K562 (cell line): ENCODE measurements around the gene CERS6. TPM values are rescaled to one million over a fixed set of nuclear protein-coding genes. Genes with fewer than 3 reads are reported as not detected.
A peak's percentile ranks its signal among the peaks of the same experiment; 100 is the strongest.

ENCODE experiments used
- ARHGAP35 ChIP-seq: fragments of 450-650 bp; IDR thresholded peaks from 2 replicates; pipeline ENCODE4 v1.6.1; 2018; ENCODE audit not compliant: partially characterized antibody
- ATF1 ChIP-seq, 2 experiments: fragments of 450-650 bp in 1 of 2; IDR thresholded peaks; 2 replicates each; pipeline ENCODE4 v1.6.1; 2016; ENCODE audit warnings: missing compliant biosample characterization in 1 of 2, missing genetic modification characterization in 1 of 2
- ZNF589 ChIP-seq: fragments of 200-800 bp; sonication (Bioruptor generic); IDR thresholded peaks from 2 replicates; pipeline ENCODE4 v1.6.1; 2016; ENCODE audit warnings: low read depth, missing genetic modification characterization, missing compliant biosample characterization
- ZNF592 ChIP-seq: fragments of 450-650 bp; IDR thresholded peaks from 2 replicates; pipeline ENCODE4 v1.6.1; 2017; ENCODE audit warnings: antibody characterized with exemption, mild to moderate bottlenecking
- ZSCAN32 ChIP-seq: fragments of 450-650 bp; formaldehyde crosslinking; IDR thresholded peaks from 2 replicates; pipeline ENCODE4 v1.4.0; 2020; ENCODE audit warnings: mild to moderate bottlenecking, moderate library complexity
- polyA plus RNA-seq, 8 experiments: library from polyadenylated mRNA; depleted of rRNA in 4 of 8; stranded (reverse) in 5 of 8; unstranded in 3 of 8; fragments of >200 nt; fragmentation: Nextera tagmentation in 2 of 8; fragmentation: Illumina TruSeq in 1 of 8; extraction: Ambion mirVana in 2 of 8; extraction: Trizol in 1 of 8; gene quantifications; 2 replicates each; pipeline versions ENCODE4 v1.2.1 to v1.2.3, GENCODE V29; 2011 to 2014; ENCODE audit warnings: inconsistent platforms in 1 of 8, missing spikeins in 1 of 8
- total RNA-seq, 7 experiments: library from RNA; depleted of rRNA in 6 of 7; stranded (reverse); fragments of >200 nt in 6 of 7; fragmentation: Illumina TruSeq in 2 of 7; extraction: Trizol in 2 of 7; gene quantifications; 2 replicates each; pipeline versions ENCODE4 v1.2.1 to v1.2.3, GENCODE V29; 2011 to 2021; ENCODE audit warnings: low replicate concordance in 1 of 7
- TF ChIP-seq, protein P1 (sequence below): fragments of 450-650 bp; IDR thresholded peaks from 2 replicates; pipeline ENCODE4 v1.6.1; 2016; ENCODE audit warnings: mild to moderate bottlenecking, moderate library complexity
- TF ChIP-seq, protein P2 (sequence below): sonication (generic); formaldehyde crosslinking; IDR thresholded peaks from 2 replicates; pipeline ENCODE4 v1.8.0; 2023; ENCODE audit warnings: mild to moderate bottlenecking, missing genetic modification reagents

CERS6 gene
- total and polyA plus RNA-seq, 9 of the 15 experiments (the other 6 are each of a cell fraction or from before 2014, with no cell fraction given) = 1.6 to 13.6 (median 11.4) TPM

GRCh38 chr2:168796090-168796577, 340.1 kb downstream of the CERS6 start (continued):
- TF ChIP-seq ZNF592 (peak; percentile 83), ZNF589 (peak; percentile 75; the same call in 1 of the 2 replicates), ARHGAP35 (no peak), ZSCAN32 (CRISPR knock-in tag) (0 out of 2 replicates have a peak, but pooled peaks have one; percentile 14), ATF1 (CRISPR knock-in tag; IDR thresholded peaks at IDR 0.05) (no peak), ATF1 (tag; IDR thresholded peaks at IDR 0.05) (0 out of 2 replicates have a peak, but pooled peaks have one; percentile 47)
- TF ChIP-seq, protein P1, sequence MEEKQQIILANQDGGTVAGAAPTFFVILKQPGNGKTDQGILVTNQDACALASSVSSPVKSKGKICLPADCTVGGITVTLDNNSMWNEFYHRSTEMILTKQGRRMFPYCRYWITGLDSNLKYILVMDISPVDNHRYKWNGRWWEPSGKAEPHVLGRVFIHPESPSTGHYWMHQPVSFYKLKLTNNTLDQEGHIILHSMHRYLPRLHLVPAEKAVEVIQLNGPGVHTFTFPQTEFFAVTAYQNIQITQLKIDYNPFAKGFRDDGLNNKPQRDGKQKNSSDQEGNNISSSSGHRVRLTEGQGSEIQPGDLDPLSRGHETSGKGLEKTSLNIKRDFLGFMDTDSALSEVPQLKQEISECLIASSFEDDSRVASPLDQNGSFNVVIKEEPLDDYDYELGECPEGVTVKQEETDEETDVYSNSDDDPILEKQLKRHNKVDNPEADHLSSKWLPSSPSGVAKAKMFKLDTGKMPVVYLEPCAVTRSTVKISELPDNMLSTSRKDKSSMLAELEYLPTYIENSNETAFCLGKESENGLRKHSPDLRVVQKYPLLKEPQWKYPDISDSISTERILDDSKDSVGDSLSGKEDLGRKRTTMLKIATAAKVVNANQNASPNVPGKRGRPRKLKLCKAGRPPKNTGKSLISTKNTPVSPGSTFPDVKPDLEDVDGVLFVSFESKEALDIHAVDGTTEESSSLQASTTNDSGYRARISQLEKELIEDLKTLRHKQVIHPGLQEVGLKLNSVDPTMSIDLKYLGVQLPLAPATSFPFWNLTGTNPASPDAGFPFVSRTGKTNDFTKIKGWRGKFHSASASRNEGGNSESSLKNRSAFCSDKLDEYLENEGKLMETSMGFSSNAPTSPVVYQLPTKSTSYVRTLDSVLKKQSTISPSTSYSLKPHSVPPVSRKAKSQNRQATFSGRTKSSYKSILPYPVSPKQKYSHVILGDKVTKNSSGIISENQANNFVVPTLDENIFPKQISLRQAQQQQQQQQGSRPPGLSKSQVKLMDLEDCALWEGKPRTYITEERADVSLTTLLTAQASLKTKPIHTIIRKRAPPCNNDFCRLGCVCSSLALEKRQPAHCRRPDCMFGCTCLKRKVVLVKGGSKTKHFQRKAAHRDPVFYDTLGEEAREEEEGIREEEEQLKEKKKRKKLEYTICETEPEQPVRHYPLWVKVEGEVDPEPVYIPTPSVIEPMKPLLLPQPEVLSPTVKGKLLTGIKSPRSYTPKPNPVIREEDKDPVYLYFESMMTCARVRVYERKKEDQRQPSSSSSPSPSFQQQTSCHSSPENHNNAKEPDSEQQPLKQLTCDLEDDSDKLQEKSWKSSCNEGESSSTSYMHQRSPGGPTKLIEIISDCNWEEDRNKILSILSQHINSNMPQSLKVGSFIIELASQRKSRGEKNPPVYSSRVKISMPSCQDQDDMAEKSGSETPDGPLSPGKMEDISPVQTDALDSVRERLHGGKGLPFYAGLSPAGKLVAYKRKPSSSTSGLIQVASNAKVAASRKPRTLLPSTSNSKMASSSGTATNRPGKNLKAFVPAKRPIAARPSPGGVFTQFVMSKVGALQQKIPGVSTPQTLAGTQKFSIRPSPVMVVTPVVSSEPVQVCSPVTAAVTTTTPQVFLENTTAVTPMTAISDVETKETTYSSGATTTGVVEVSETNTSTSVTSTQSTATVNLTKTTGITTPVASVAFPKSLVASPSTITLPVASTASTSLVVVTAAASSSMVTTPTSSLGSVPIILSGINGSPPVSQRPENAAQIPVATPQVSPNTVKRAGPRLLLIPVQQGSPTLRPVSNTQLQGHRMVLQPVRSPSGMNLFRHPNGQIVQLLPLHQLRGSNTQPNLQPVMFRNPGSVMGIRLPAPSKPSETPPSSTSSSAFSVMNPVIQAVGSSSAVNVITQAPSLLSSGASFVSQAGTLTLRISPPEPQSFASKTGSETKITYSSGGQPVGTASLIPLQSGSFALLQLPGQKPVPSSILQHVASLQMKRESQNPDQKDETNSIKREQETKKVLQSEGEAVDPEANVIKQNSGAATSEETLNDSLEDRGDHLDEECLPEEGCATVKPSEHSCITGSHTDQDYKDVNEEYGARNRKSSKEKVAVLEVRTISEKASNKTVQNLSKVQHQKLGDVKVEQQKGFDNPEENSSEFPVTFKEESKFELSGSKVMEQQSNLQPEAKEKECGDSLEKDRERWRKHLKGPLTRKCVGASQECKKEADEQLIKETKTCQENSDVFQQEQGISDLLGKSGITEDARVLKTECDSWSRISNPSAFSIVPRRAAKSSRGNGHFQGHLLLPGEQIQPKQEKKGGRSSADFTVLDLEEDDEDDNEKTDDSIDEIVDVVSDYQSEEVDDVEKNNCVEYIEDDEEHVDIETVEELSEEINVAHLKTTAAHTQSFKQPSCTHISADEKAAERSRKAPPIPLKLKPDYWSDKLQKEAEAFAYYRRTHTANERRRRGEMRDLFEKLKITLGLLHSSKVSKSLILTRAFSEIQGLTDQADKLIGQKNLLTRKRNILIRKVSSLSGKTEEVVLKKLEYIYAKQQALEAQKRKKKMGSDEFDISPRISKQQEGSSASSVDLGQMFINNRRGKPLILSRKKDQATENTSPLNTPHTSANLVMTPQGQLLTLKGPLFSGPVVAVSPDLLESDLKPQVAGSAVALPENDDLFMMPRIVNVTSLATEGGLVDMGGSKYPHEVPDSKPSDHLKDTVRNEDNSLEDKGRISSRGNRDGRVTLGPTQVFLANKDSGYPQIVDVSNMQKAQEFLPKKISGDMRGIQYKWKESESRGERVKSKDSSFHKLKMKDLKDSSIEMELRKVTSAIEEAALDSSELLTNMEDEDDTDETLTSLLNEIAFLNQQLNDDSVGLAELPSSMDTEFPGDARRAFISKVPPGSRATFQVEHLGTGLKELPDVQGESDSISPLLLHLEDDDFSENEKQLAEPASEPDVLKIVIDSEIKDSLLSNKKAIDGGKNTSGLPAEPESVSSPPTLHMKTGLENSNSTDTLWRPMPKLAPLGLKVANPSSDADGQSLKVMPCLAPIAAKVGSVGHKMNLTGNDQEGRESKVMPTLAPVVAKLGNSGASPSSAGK = peak; percentile 53; the same call in 1 of the 2 replicates
- TF ChIP-seq, protein P2, sequence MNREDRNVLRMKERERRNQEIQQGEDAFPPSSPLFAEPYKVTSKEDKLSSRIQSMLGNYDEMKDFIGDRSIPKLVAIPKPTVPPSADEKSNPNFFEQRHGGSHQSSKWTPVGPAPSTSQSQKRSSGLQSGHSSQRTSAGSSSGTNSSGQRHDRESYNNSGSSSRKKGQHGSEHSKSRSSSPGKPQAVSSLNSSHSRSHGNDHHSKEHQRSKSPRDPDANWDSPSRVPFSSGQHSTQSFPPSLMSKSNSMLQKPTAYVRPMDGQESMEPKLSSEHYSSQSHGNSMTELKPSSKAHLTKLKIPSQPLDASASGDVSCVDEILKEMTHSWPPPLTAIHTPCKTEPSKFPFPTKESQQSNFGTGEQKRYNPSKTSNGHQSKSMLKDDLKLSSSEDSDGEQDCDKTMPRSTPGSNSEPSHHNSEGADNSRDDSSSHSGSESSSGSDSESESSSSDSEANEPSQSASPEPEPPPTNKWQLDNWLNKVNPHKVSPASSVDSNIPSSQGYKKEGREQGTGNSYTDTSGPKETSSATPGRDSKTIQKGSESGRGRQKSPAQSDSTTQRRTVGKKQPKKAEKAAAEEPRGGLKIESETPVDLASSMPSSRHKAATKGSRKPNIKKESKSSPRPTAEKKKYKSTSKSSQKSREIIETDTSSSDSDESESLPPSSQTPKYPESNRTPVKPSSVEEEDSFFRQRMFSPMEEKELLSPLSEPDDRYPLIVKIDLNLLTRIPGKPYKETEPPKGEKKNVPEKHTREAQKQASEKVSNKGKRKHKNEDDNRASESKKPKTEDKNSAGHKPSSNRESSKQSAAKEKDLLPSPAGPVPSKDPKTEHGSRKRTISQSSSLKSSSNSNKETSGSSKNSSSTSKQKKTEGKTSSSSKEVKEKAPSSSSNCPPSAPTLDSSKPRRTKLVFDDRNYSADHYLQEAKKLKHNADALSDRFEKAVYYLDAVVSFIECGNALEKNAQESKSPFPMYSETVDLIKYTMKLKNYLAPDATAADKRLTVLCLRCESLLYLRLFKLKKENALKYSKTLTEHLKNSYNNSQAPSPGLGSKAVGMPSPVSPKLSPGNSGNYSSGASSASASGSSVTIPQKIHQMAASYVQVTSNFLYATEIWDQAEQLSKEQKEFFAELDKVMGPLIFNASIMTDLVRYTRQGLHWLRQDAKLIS (CRISPR knock-in tag) = 0 out of 2 replicates have a peak, but pooled peaks have one; percentile 0
